ENCODE data around the gene TTC3. TPM values are rescaled to one million over a fixed set of nuclear protein-coding genes. Genes with fewer than 3 reads are reported as not detected.
"Not testable (repeated sequence)": the region's sequence is repeated elsewhere in the genome, so short reads cannot be mapped to it uniquely, and the experiment has no call there.

TTC3 gene
- total and polyA plus RNA-seq, 2 experiments from 2014 or later, result 146 to 196 TPM

DNA sequence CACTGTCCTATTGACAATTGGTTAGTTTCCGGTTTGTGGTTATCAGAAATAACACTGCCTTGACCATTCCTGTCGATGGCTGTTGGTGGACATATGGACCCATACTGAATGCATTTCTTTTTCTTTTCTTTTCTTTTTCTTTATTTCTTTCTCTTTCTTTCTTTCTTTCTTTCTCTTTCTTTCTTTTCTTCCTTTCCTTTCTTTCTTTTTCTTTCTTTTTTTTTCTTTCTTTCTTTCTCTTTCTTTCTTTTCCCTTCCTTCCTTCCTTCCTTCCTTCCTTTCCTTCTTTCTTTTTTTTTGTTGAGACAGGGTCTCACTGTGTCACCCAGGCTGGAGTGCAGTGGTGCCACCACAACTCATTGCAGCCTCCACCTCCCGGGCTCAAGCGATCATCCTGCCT is 42.2 kb upstream of the TTC3 start:
- no peaks in the 10 kb centered on the region for H3K36me3 ChIP-seq (replicated peaks; ENCODE audit: insufficient read depth, low read depth)
- H3K4me3 ChIP-seq, result no peak overlapping the region
- DNase-seq (ENCODE audit: low spot score), result no peak
- TF ChIP-seq EZH2phosphoT487 (IDR thresholded peaks at IDR 0.05; ENCODE audit: low read depth, severe bottlenecking, unreplicated experiment) (no peak), EZH2 (IDR thresholded peaks at IDR 0.05; ENCODE audit: borderline replicate concordance) (no peak)
- TF ChIP-seq, protein P1, sequence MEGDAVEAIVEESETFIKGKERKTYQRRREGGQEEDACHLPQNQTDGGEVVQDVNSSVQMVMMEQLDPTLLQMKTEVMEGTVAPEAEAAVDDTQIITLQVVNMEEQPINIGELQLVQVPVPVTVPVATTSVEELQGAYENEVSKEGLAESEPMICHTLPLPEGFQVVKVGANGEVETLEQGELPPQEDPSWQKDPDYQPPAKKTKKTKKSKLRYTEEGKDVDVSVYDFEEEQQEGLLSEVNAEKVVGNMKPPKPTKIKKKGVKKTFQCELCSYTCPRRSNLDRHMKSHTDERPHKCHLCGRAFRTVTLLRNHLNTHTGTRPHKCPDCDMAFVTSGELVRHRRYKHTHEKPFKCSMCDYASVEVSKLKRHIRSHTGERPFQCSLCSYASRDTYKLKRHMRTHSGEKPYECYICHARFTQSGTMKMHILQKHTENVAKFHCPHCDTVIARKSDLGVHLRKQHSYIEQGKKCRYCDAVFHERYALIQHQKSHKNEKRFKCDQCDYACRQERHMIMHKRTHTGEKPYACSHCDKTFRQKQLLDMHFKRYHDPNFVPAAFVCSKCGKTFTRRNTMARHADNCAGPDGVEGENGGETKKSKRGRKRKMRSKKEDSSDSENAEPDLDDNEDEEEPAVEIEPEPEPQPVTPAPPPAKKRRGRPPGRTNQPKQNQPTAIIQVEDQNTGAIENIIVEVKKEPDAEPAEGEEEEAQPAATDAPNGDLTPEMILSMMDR (IDR thresholded peaks at IDR 0.05; ENCODE audit: poor library complexity), result no peak
- H3K4me1 ChIP-seq (ENCODE audit: insufficient read depth), result no peaks in the 10 kb centered on the region
- no peak overlapping the region for H3K4me2 ChIP-seq
- H4K20me1 ChIP-seq (ENCODE audit: insufficient read depth, poor library complexity, severe bottlenecking), result no peaks in the 10 kb centered on the region
- no peak overlapping the region for H3K27ac ChIP-seq
- H2AFZ ChIP-seq, result no peak overlapping the region
- H3K9me2 ChIP-seq (replicated peaks; ENCODE audit: insufficient read depth), result no peaks in the 10 kb centered on the region
- H3K79me2 ChIP-seq, result no peaks in the 10 kb centered on the region
- WGBS (ENCODE audit: low lambda C conversion rate, missing lambda C conversion rate), result 93% methylated on average over 4 of the region's 4 CpGs
- no peaks in the 10 kb centered on the region for H3K9me3 ChIP-seq (ENCODE audit: low read depth)
- no peaks in the 10 kb centered on the region for H3K27me3 ChIP-seq

DNA sequence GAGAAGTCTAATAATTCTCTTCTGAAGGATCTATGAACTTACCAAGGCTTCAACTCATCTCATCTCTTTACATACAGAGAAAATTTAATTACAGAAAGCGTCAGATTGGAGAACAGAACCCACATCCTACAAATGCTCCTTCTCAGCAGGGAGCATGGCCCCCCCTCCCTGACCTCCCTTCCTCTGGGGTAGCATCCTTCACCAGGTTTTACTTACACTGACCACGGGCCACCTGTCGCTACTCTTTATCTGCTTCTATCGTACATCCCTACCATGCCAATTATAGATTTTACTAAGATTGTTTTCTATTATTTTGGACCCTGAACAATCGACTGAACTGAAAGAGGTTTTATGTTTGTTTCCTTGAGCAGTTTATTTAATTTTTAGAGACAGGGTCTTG is 40.8 kb upstream of the TTC3 start:
- TF ChIP-seq EZH2phosphoT487 (IDR thresholded peaks at IDR 0.05; ENCODE audit: low read depth, severe bottlenecking, unreplicated experiment) (no peak), EZH2 (IDR thresholded peaks at IDR 0.05; ENCODE audit: borderline replicate concordance) (no peak)
- TF ChIP-seq, protein P1 (IDR thresholded peaks at IDR 0.05; ENCODE audit: poor library complexity), result no peak
- Histone ChIP-seq H4K20me1 (ENCODE audit: insufficient read depth, poor library complexity, severe bottlenecking) (no peaks in the 10 kb centered on the region), H3K36me3 (replicated peaks; ENCODE audit: insufficient read depth, low read depth) (no peaks in the 10 kb centered on the region), H3K4me3 (no peak overlapping the region), H3K4me2 (no peak overlapping the region), H3K4me1 (ENCODE audit: insufficient read depth) (no peaks in the 10 kb centered on the region), H3K79me2 (no peaks in the 10 kb centered on the region), H3K9me3 (ENCODE audit: low read depth) (no peaks in the 10 kb centered on the region), H3K9me2 (replicated peaks; ENCODE audit: insufficient read depth) (no peaks in the 10 kb centered on the region), H3K27me3 (no peaks in the 10 kb centered on the region), H3K27ac (no peak overlapping the region), H2AFZ (no peak overlapping the region)
- WGBS (ENCODE audit: low lambda C conversion rate, missing lambda C conversion rate), result 92% methylated on average over 5 of the region's 5 CpGs
- DNase-seq (ENCODE audit: low spot score), result no peak

DNA sequence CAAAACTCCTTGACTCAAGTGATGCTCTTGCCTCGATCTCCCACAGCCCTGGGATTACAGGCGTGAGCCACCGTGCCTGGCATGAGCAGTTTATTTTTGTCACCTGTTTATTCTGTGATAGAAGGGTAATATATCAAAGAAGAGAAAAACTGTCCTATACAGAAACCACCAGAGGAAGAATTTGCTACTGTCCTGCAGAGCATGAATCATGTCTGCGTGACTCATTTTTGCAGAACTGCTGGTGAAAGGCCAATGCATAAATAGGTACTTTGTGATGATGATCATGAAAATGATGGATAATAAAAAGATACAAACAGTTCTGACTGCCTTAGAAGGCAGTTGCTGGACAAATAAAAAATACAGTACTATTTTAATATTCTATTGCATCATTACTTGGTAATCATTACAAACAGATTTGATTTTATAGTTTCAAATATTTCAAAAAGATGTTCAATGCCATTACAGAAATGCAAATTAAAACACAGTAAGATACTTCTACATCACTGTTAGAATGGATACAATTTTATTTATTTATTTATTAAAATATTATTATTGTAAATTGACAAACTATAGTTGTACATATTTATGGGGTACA is 40.1 kb upstream of the TTC3 start:
- H3K4me2 ChIP-seq, result no peak overlapping the region

DNA sequence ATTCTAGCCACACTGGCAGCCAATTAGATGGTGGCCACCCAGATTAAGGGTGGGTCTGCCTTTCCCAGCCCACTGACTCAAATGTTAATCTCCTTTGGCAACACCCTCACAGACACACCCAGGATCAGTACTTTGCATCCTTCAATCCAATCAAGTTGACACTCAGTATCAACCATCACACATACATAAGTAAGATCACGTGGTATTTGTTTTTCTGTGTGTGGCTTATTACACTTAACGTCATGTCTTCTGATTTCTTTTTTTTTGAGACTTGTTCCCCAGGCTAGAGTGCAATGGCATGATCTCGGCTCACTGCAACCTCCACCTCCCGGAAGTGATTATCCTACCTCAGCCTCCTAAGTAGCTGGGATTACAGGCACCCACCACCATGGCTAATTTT is 38.7 kb upstream of the TTC3 start:
- not testable (repeated sequence) for H3K9me2 ChIP-seq (replicated peaks; ENCODE audit: insufficient read depth); H3K27ac ChIP-seq; H3K27me3 ChIP-seq; H2AFZ ChIP-seq; DNase-seq (ENCODE audit: low spot score); H3K4me3 ChIP-seq; H3K9me3 ChIP-seq (ENCODE audit: low read depth); H3K79me2 ChIP-seq; H4K20me1 ChIP-seq (ENCODE audit: insufficient read depth, poor library complexity, severe bottlenecking); H3K4me1 ChIP-seq (ENCODE audit: insufficient read depth); H3K4me2 ChIP-seq; H3K36me3 ChIP-seq (replicated peaks; ENCODE audit: insufficient read depth, low read depth)
- 77% methylated on average over 4 of the region's 4 CpGs for WGBS (ENCODE audit: low lambda C conversion rate, missing lambda C conversion rate)

More for the DNA sequence above, 40.1 kb upstream of the TTC3 start:
- no peak overlapping the region for H3K27ac ChIP-seq
- no peaks in the 10 kb centered on the region for H3K27me3 ChIP-seq
- TF ChIP-seq, protein P1 (IDR thresholded peaks at IDR 0.05; ENCODE audit: poor library complexity), result no peak
- TF ChIP-seq EZH2 (IDR thresholded peaks at IDR 0.05; ENCODE audit: borderline replicate concordance), result no peak
- no peak for TF ChIP-seq EZH2phosphoT487 (IDR thresholded peaks at IDR 0.05; ENCODE audit: low read depth, severe bottlenecking, unreplicated experiment)
- no peaks in the 10 kb centered on the region for H3K4me1 ChIP-seq (ENCODE audit: insufficient read depth)
- H2AFZ ChIP-seq, result no peak overlapping the region
- H3K4me3 ChIP-seq, result no peak overlapping the region
- peak; percentile 23 for DNase-seq (ENCODE audit: low spot score)
- WGBS (ENCODE audit: low lambda C conversion rate, missing lambda C conversion rate), result 78% methylated on average over 4 of the region's 4 CpGs
- H4K20me1 ChIP-seq (ENCODE audit: insufficient read depth, poor library complexity, severe bottlenecking), result no peaks in the 10 kb centered on the region
- H3K79me2 ChIP-seq, result no peaks in the 10 kb centered on the region
- no peaks in the 10 kb centered on the region for H3K9me3 ChIP-seq (ENCODE audit: low read depth)
- H3K9me2 ChIP-seq (replicated peaks; ENCODE audit: insufficient read depth), result no peaks in the 10 kb centered on the region
- no peaks in the 10 kb centered on the region for H3K36me3 ChIP-seq (replicated peaks; ENCODE audit: insufficient read depth, low read depth)
